Islet precursor cell (in vitro differentiated cells): ENCODE data around the gene ITGB5.
"Not testable (repeated sequence)": the region's sequence is repeated elsewhere in the genome, so short reads cannot be mapped to it uniquely, and the experiment has no call there.

ENCODE experiments used
- DNase-seq: peaks from one replicate; pipeline ENCODE4 v3.0.0-alpha.2; 2018

ITGB5 gene

GRCh38 chr3:124810970-124811369, 76.2 kb downstream of the ITGB5 start:
- DNase-seq, result no peak

- DNase-seq, result no peak
Observed at GRCh38 chr3:124809039-124809438, 78.1 kb downstream of the ITGB5 start.

GRCh38 chr3:124805671-124806070, 81.5 kb downstream of the ITGB5 start:
- DNase-seq, result no peak

GRCh38 chr3:124804875-124805274, 82.3 kb downstream of the ITGB5 start:
- no peak for DNase-seq

- DNase-seq, result no peak
Observed at GRCh38 chr3:124802702-124803101, 84.5 kb downstream of the ITGB5 start.

GRCh38 chr3:124802061-124802698, 85.0 kb downstream of the ITGB5 start:
- DNase-seq, result no peak

GRCh38 chr3:124800511-124801258, 86.5 kb downstream of the ITGB5 start:
- DNase-seq, result no peak

GRCh38 chr3:124800076-124800475, 87.1 kb downstream of the ITGB5 start:
- no peak for DNase-seq

GRCh38 chr3:124799676-124800075, 87.5 kb downstream of the ITGB5 start:
- no peak for DNase-seq

GRCh38 chr3:124797426-124797945, 89.7 kb downstream of the ITGB5 start:
- no peak for DNase-seq

GRCh38 chr3:124796477-124796876, 90.7 kb downstream of the ITGB5 start:
- DNase-seq, result no peak

GRCh38 chr3:124793054-124793739, 94.0 kb downstream of the ITGB5 start:
- DNase-seq, result no peak

GRCh38 chr3:124792341-124793040, 94.7 kb downstream of the ITGB5 start:
- DNase-seq, result no peak

- DNase-seq, result no peak
Observed at GRCh38 chr3:124791639-124792151, 95.5 kb downstream of the ITGB5 start.

GRCh38 chr3:124791142-124791541, 96.0 kb downstream of the ITGB5 start:
- DNase-seq, result no peak

GRCh38 chr3:124789103-124789502, 98.1 kb downstream of the ITGB5 start:
- DNase-seq, result not testable (repeated sequence)

GRCh38 chr3:124788254-124788745, 98.9 kb downstream of the ITGB5 start:
- DNase-seq, result no peak

GRCh38 chr3:124787476-124788195, 99.5 kb downstream of the ITGB5 start:
- DNase-seq, result no peak

GRCh38 chr3:124786511-124787241, 100.5 kb downstream of the ITGB5 start:
- no peak for DNase-seq

- DNase-seq, result no peak
Observed at GRCh38 chr3:124785973-124786372, 101.2 kb downstream of the ITGB5 start.

- DNase-seq, result no peak
Observed at GRCh38 chr3:124784686-124785382, 102.3 kb downstream of the ITGB5 start.
